AG04450 (cell line): ENCODE results near the gene MRPL41. TPM values are rescaled to one million over a fixed set of nuclear protein-coding genes. Genes with fewer than 3 reads are reported as not detected.

Experiments
- CTCF ChIA-PET: fragments of 300-600, 350-600 bp; formaldehyde crosslinking; extraction: SDS; loops from one replicate; lab custom pipeline; 2022; ENCODE audit warnings: antibody characterized with exemption, inconsistent platforms; lab: Charles Lee
- POLR2A ChIA-PET: fragments of 350-600 bp; formaldehyde crosslinking; extraction: SDS; loops from one replicate; lab custom pipeline; 2021; ENCODE audit warnings: antibody characterized with exemption, inconsistent platforms; lab: Yijun Ruan, JAX
- DNase-seq: peaks from one replicate; pipeline ENCODE4 v3.0.0-alpha.2; 2011; ENCODE audit warnings: low read depth, low spot score
- H3K27ac ChIP-seq: one replicate; pipeline ENCODE4 v1.5.1; 2012; ENCODE audit warnings: low read depth, low read length, control low read depth
- H3K27me3 ChIP-seq: one replicate; pipeline ENCODE4 v1.6.0; 2012; ENCODE audit warnings: low read length; ENCODE audit not compliant: control insufficient read depth, insufficient read depth
- H3K4me3 ChIP-seq: 2 replicates; pipeline ENCODE4 v1.5.1; 2011; ENCODE audit warnings: mild to moderate bottlenecking, low read depth, low read length, control low read depth
- H3K9me3 ChIP-seq: 2 replicates; pipeline ENCODE4 v1.5.1; 2012; ENCODE audit warnings: low read length; ENCODE audit not compliant: control insufficient read depth, insufficient read depth
- CTCF ChIP-seq: IDR thresholded peaks from 2 replicates; pipeline ENCODE4 v1.5.1; 2011; ENCODE audit warnings: low read depth, low read length, control low read depth, inconsistent platforms
- polyA minus RNA-seq: library from RNA; depleted of rRNA, polyadenylated mRNA; stranded (reverse); fragments of >200 nt; gene quantifications from 2 replicates; pipeline ENCODE4 v1.2.3, GENCODE V29; 2011; rRNA and poly(A)+ RNA removed
- polyA plus RNA-seq: library from polyadenylated mRNA; depleted of rRNA; stranded (reverse); fragments of >200 nt; gene quantifications from 2 replicates; pipeline ENCODE4 v1.2.3, GENCODE V29; 2011; rRNA removed

MRPL41 gene
- polyA plus RNA-seq: 12.3 and 15.6 TPM in 2 replicates
- 2.8 and 4.4 TPM in 2 replicates for polyA minus RNA-seq

GRCh38 chr9:137551264-137552021, at the start of gene MRPL41:
TSS of gene MRPL41 (plus strand) at chr9:137551879. CDS start at chr9:137552082, 203 bp downstream.
- peaks cover 4% of the 10 kb centered on the region; the same call in 1 of the 2 replicates for H3K9me3 ChIP-seq
- H3K27me3 ChIP-seq: no peaks in the 10 kb centered on the region
- peak within 1 kb of the TSS; percentile 47 for H3K27ac ChIP-seq
- CTCF ChIA-PET: interaction anchor here (1.2 kb wide), 1 partner anchor 9 kb away, joined by 3 read pairs; no protein-coding TSS in a partner anchor
- POLR2A ChIA-PET: interaction anchor here (0.6 to 1.3 kb wide), 4 partner anchors 9 to 311 kb away, joined by 3 to 7 read pairs (median 4); partner anchors contain the start of gene TUBB4B
- TF ChIP-seq CTCF: peak; percentile 52
- peak within 1 kb of the TSS; percentile 77 for H3K4me3 ChIP-seq
- peak; percentile 56 for DNase-seq

- Histone ChIP-seq H3K27me3 (peaks cover 6% of the 10 kb centered on the region), H3K9me3 (peaks cover 55% of the 10 kb centered on the region), H3K27ac (no peak overlapping the region), H3K4me3 (no peak overlapping the region)
- DNase-seq: no peak
- POLR2A ChIA-PET: no interaction called here
- no peak for TF ChIP-seq CTCF
- CTCF ChIA-PET: no interaction called here
Observed at GRCh38 chr9:137502008-137502911, 49.4 kb upstream of the MRPL41 start.

GRCh38 chr9:137504432-137504777, 47.3 kb upstream of the MRPL41 start:
- no peak for TF ChIP-seq CTCF
- Histone ChIP-seq H3K4me3 (no peak overlapping the region), H3K27me3 (peaks cover 3% of the 10 kb centered on the region), H3K9me3 (peaks cover 47% of the 10 kb centered on the region), H3K27ac (no peak overlapping the region)
- DNase-seq: no peak
- POLR2A ChIA-PET: interaction anchor here (1.1 kb wide), 1 partner anchor 27 kb away, joined by 3 read pairs; no protein-coding TSS in a partner anchor
- CTCF ChIA-PET: no interaction called here

- ChIA-PET POLR2A (interaction anchor here (1.1 kb wide), 1 partner anchor 25 kb away, joined by 3 read pairs; no protein-coding TSS in a partner anchor), CTCF (interaction anchor here (0.6 to 0.7 kb wide), 2 partner anchors 41 to 736 kb away, joined by 4 read pairs; no protein-coding TSS in a partner anchor)
- Histone ChIP-seq H3K9me3 (peaks cover 42% of the 10 kb centered on the region), H3K27me3 (no peaks in the 10 kb centered on the region), H3K27ac (no peak overlapping the region), H3K4me3 (no peak overlapping the region)
- no peak for DNase-seq
- TF ChIP-seq CTCF: no peak
Observed at GRCh38 chr9:137505421-137506140, 46.1 kb upstream of the MRPL41 start.
